Vagina (tissue), 2 donors: Measurements from ENCODE around the gene SBF2.

ENCODE experiments used
- CTCF ChIP-seq, 3 experiments: fragments of 450-650 bp in 2 of 3; fragments of 200-600 bp in 1 of 3; sonication (generic) in 1 of 3; IDR thresholded peaks; one replicate each; pipeline ENCODE4 v1.5.1; 2017 to 2019; ENCODE audit warnings: antibody characterized with exemption in 3 of 3, mild to moderate bottlenecking in 2 of 3, moderate library complexity in 2 of 3
- POLR2AphosphoS5 ChIP-seq, 2 donors: sonication (generic); formaldehyde crosslinking; IDR thresholded peaks; one replicate each; pipeline ENCODE4 v1.9.0; 2017; ENCODE audit warnings: antibody characterized with exemption in 2 of 2, mild to moderate bottlenecking in 2 of 2, low read depth in 1 of 2; ENCODE audit not compliant: insufficient read depth in 1 of 2

GRCh38 chr11:10204021-10204420, 90.0 kb downstream of the SBF2 start:
- TF ChIP-seq POLR2AphosphoS5 (IDR thresholded peaks at IDR 0.05; ENCODE audit: insufficient read depth in 1 of 2, low read depth in 1 of 2) (no peak), CTCF (IDR thresholded peaks at IDR 0.05) (no peak)
